ENCODE data around the gene CDC14A. TPM values are rescaled to one million over a fixed set of nuclear protein-coding genes. Genes with fewer than 3 reads are reported as not detected.

Gene CDC14A
- total RNA-seq, 1 experiment from 2014 or later: 24.7 TPM

DNA sequence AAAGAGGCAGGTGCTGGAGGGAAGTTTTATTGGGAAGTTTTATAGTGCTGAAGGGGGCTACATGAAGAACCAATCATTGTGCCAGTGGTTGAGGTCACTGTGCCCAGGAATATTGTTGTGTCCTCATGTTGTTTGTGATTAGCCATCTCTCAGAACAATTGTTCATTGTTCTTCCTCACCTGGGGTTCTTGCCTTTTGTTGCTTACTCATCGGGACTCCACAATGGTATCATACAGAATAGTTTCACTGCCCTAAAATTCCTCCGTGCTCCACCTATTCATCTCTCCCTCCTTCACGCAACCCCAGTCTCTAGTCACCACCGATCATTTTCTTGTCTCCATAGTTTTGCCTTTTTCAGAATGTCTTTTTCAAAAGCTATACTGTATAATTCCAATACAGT, 38.9 kb upstream of the CDC14A start:
- Histone ChIP-seq H3K36me3 (ENCODE audit: insufficient read depth, low read length) (no peaks in the 10 kb centered on the region; the same call in 1 of the 2 replicates), H2AFZ (ENCODE audit: low read length) (peak overlapping the region; percentile 40), H3K9ac (ENCODE audit: low read length) (no peak overlapping the region), H3K27ac (ENCODE audit: low read length) (no peak overlapping the region), H3K79me2 (ENCODE audit: low read length) (no peaks in the 10 kb centered on the region), H3K4me1 (ENCODE audit: low read length) (peaks cover 20% of the 10 kb centered on the region), H4K20me1 (ENCODE audit: insufficient read depth, low read depth, low read length) (no peaks in the 10 kb centered on the region), H3K27me3 (ENCODE audit: low read length) (no peaks in the 10 kb centered on the region), H3K4me3 (ENCODE audit: low read length) (no peak overlapping the region), H3K4me2 (ENCODE audit: low read depth, low read length, poor library complexity, severe bottlenecking) (no peak overlapping the region), H3K9me3 (ENCODE audit: low read length) (peaks cover 10% of the 10 kb centered on the region), H3K9me2 (replicated peaks; ENCODE audit: insufficient read depth, low read length) (no peaks in the 10 kb centered on the region)
- no peak for DNase-seq

DNA sequence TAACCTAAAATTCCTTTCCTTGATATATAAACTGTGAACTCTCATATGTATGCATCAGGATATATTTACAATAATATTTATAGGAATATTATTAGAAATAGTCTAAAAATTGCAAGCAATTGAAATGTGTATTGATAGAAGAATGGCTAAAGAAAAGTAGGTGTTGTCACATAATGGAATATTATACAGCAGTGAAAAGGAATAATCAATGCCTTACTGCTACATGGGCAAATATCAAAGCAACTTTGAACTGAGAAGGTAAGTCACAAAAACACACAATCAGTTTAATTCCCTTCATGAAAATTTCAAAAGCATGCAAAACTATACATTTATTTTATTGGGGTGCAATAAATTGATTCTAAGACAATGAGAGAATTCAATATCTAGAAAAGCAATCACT, 35.7 kb upstream of the CDC14A start:
- H2AFZ ChIP-seq (ENCODE audit: low read length): no peak overlapping the region
- H3K36me3 ChIP-seq (ENCODE audit: insufficient read depth, low read length): no peaks in the 10 kb centered on the region; the same call in 1 of the 2 replicates
- DNase-seq: no peak
- no peak overlapping the region for H3K27ac ChIP-seq (ENCODE audit: low read length)
- H4K20me1 ChIP-seq (ENCODE audit: insufficient read depth, low read depth, low read length): no peaks in the 10 kb centered on the region
- no peaks in the 10 kb centered on the region for H3K27me3 ChIP-seq (ENCODE audit: low read length)
- no peaks in the 10 kb centered on the region for H3K9me2 ChIP-seq (replicated peaks; ENCODE audit: insufficient read depth, low read length)
- no peaks in the 10 kb centered on the region for H3K79me2 ChIP-seq (ENCODE audit: low read length)
- no peak overlapping the region for H3K4me3 ChIP-seq (ENCODE audit: low read length)
- H3K4me1 ChIP-seq (ENCODE audit: low read length): peaks cover 20% of the 10 kb centered on the region
- H3K4me2 ChIP-seq (ENCODE audit: low read depth, low read length, poor library complexity, severe bottlenecking): no peak overlapping the region
- no peak overlapping the region for H3K9ac ChIP-seq (ENCODE audit: low read length)
- H3K9me3 ChIP-seq (ENCODE audit: low read length): peaks cover 13% of the 10 kb centered on the region

DNA sequence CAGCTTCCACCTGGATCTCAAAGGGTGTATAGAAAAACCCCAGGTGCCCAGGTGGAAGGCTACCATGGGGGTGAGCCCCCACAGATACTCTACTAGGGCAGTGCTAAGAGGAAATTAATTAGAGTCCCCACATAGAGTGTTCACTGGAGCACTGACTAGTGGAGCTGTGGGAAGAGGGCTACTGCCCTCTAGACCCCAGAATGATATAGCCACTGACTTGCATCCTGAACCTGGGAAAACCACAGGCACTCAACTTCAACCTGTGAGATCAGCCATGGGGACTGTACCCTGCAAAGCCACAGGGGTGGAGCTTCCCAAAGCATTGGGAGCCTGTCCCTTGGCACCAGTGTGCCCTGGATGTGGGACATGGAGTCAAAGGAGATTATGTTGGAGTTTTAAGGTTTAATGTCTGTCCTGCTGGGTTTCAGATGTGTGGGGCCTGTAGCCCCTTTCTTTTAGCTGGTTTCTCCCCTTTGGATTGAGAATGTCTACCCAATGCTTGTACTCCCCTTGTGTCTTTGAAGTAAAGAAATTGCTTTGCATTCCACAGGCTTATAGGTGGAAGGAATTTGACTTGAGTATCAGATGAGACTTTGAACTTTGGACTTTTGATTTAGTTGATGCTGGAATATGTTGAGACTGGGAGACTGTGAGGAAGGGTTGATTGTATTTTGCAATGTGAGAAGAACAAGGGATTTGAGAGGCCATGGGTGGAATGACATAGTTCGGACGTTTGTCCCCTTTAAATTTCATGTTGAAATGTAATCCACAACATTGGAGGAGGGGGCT, 31.8 kb upstream of the CDC14A start:
- Histone ChIP-seq H3K79me2 (ENCODE audit: low read length) (no peaks in the 10 kb centered on the region), H3K27me3 (ENCODE audit: low read length) (no peaks in the 10 kb centered on the region), H3K36me3 (ENCODE audit: insufficient read depth, low read length) (no peaks in the 10 kb centered on the region; the same call in 1 of the 2 replicates), H3K9me2 (replicated peaks; ENCODE audit: insufficient read depth, low read length) (no peaks in the 10 kb centered on the region), H3K9me3 (ENCODE audit: low read length) (peaks cover 13% of the 10 kb centered on the region), H3K4me2 (ENCODE audit: low read depth, low read length, poor library complexity, severe bottlenecking) (no peak overlapping the region), H3K4me3 (ENCODE audit: low read length) (no peak overlapping the region), H3K27ac (ENCODE audit: low read length) (no peak overlapping the region), H4K20me1 (ENCODE audit: insufficient read depth, low read depth, low read length) (no peaks in the 10 kb centered on the region), H2AFZ (ENCODE audit: low read length) (no peak overlapping the region), H3K9ac (ENCODE audit: low read length) (no peak overlapping the region), H3K4me1 (ENCODE audit: low read length) (peaks cover 18% of the 10 kb centered on the region)
- DNase-seq: no peak

DNA sequence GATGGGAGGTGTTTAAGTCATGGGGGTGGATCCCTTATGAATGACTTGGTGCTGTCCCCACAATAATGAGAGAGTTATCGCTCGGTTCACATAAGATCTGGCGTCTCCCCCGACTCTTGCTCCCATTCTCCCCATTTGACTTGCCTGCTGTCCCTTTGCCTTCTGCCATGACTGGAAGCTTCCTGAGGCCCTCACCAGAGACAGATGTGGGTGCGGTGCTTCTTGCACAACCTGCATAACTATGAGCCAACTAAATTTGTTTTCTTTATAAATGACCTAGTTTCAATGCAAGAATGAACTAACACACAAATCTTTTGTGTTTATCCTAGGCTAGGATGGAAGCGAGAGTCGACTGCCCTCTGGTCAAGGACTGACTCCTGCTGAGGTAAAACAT, 31.2 kb upstream of the CDC14A start:
- no peak overlapping the region for H3K27ac ChIP-seq (ENCODE audit: low read length)
- peaks cover 20% of the 10 kb centered on the region for H3K4me1 ChIP-seq (ENCODE audit: low read length)
- H2AFZ ChIP-seq (ENCODE audit: low read length): no peak overlapping the region
- H3K27me3 ChIP-seq (ENCODE audit: low read length): no peaks in the 10 kb centered on the region
- no peaks in the 10 kb centered on the region for H3K9me2 ChIP-seq (replicated peaks; ENCODE audit: insufficient read depth, low read length)
- H3K36me3 ChIP-seq (ENCODE audit: insufficient read depth, low read length): no peaks in the 10 kb centered on the region
- H3K9me3 ChIP-seq (ENCODE audit: low read length): peaks cover 9% of the 10 kb centered on the region
- no peak for DNase-seq
- H3K79me2 ChIP-seq (ENCODE audit: low read length): no peaks in the 10 kb centered on the region
- H4K20me1 ChIP-seq (ENCODE audit: insufficient read depth, low read depth, low read length): no peaks in the 10 kb centered on the region
- H3K4me3 ChIP-seq (ENCODE audit: low read length): no peak overlapping the region
- H3K4me2 ChIP-seq (ENCODE audit: low read depth, low read length, poor library complexity, severe bottlenecking): no peak overlapping the region
- H3K9ac ChIP-seq (ENCODE audit: low read length): no peak overlapping the region

GRCh38 chr1:100321506-100321905, 30.8 kb upstream of the CDC14A start:
- no peaks in the 10 kb centered on the region for H4K20me1 ChIP-seq (ENCODE audit: insufficient read depth, low read depth, low read length)
- H3K4me2 ChIP-seq (ENCODE audit: low read depth, low read length, poor library complexity, severe bottlenecking): no peak overlapping the region
- no peaks in the 10 kb centered on the region for H3K9me2 ChIP-seq (replicated peaks; ENCODE audit: insufficient read depth, low read length)
- H3K9ac ChIP-seq (ENCODE audit: low read length): no peak overlapping the region
- no peaks in the 10 kb centered on the region for H3K36me3 ChIP-seq (ENCODE audit: insufficient read depth, low read length)
- H3K4me1 ChIP-seq (ENCODE audit: low read length): peaks cover 20% of the 10 kb centered on the region
- H3K4me3 ChIP-seq (ENCODE audit: low read length): no peak overlapping the region
- no peak overlapping the region for H2AFZ ChIP-seq (ENCODE audit: low read length)
- DNase-seq: no peak
- no peaks in the 10 kb centered on the region for H3K27me3 ChIP-seq (ENCODE audit: low read length)
- no peaks in the 10 kb centered on the region for H3K79me2 ChIP-seq (ENCODE audit: low read length)
- no peak overlapping the region for H3K27ac ChIP-seq (ENCODE audit: low read length)
- H3K9me3 ChIP-seq (ENCODE audit: low read length): peaks cover 6% of the 10 kb centered on the region; the same call in 1 of the 2 replicates

DNA sequence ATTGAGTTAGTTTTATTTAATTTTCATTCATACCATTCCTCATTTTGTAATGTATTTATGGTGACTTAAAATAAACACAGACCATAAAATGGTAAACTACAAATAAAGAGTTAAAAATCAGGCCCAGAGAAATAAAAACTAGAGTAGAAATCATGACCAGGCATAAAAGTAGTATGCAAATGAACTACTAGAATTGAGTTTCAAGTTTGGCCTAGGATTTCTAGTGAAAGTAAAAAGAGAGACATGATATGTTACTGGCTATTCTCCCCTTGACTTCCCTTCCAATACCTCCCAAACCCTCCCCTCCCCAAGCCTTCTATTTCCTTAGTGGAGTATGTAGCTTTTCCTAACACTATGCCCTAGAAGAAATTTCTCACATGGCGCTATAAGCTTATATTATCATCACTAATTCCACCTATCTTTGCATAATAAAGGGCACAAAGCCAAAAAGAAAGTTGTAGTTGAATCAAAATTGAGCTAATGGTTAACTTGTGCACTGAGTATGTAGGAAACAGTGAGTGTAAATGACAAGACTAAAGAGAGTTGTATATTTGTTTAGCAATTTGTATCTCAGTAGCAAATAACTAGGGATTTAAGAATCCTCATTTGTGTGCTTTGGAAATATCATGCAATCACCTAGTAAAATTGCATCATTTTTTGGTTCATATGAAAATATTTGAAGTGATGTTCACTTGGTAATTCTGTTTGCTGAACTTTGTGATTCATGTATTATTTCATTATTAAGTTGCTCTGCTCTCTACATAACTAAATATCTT, 29.7 kb upstream of the CDC14A start:
- peaks cover 20% of the 10 kb centered on the region for H3K4me1 ChIP-seq (ENCODE audit: low read length)
- peak overlapping the region; percentile 66; the same call in 1 of the 2 replicates for H2AFZ ChIP-seq (ENCODE audit: low read length)
- DNase-seq: no peak
- H3K27me3 ChIP-seq (ENCODE audit: low read length): no peaks in the 10 kb centered on the region
- no peaks in the 10 kb centered on the region for H4K20me1 ChIP-seq (ENCODE audit: insufficient read depth, low read depth, low read length)
- H3K4me2 ChIP-seq (ENCODE audit: low read depth, low read length, poor library complexity, severe bottlenecking): no peak overlapping the region
- no peak overlapping the region for H3K4me3 ChIP-seq (ENCODE audit: low read length)
- peak overlapping the region; percentile 31; the same call in 1 of the 2 replicates for H3K27ac ChIP-seq (ENCODE audit: low read length)
- no peaks in the 10 kb centered on the region for H3K36me3 ChIP-seq (ENCODE audit: insufficient read depth, low read length)
- H3K9ac ChIP-seq (ENCODE audit: low read length): no peak overlapping the region
- no peaks in the 10 kb centered on the region for H3K79me2 ChIP-seq (ENCODE audit: low read length)
- no peaks in the 10 kb centered on the region for H3K9me2 ChIP-seq (replicated peaks; ENCODE audit: insufficient read depth, low read length)
- H3K9me3 ChIP-seq (ENCODE audit: low read length): 0 out of 2 replicates have a peak, but pooled peaks cover 3% of the 10 kb centered on the region

DNA sequence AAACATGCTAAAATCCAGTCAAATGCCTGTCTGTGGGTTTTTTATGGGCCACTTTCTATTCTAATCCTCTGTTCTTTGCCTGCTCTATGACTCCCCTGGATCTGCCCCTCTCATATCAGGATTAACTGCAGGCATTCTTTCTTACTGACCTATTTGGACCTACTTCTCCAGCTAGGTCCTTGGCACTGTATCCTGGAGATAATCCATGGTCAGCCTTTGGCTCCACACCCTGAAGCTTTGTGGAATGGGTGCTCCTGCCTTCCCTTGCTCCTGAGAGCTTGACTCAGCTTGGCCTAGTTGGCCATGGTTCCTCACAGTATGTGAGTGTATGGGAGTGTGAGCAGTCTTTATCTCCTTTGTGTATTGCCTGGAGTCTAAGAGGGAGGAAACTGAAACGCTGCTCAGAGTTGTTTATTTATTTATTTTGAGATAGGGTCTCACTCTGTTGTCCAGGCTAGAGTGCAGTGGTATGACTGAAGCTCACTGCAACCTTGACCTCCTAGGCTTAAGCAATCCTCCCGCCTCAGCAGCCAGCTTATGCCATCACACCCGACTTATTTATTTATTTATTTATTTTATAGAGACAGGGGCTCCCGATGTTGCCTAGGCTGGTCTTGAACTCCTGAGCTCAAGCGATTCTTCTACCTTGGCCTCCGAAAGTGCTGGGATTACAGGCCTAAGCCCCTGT, 28.7 kb upstream of the CDC14A start:
- H2AFZ ChIP-seq (ENCODE audit: low read length): 0 out of 2 replicates have a peak overlapping the region, but pooled peaks have one; percentile 39
- no peak overlapping the region for H3K4me2 ChIP-seq (ENCODE audit: low read depth, low read length, poor library complexity, severe bottlenecking)

More for the DNA sequence above, 28.7 kb upstream of the CDC14A start:
- no peaks in the 10 kb centered on the region for H4K20me1 ChIP-seq (ENCODE audit: insufficient read depth, low read depth, low read length)
- DNase-seq: no peak
- H3K79me2 ChIP-seq (ENCODE audit: low read length): no peaks in the 10 kb centered on the region
- H3K9me2 ChIP-seq (replicated peaks; ENCODE audit: insufficient read depth, low read length): no peaks in the 10 kb centered on the region
- H3K4me1 ChIP-seq (ENCODE audit: low read length): peaks cover 26% of the 10 kb centered on the region
- no peak overlapping the region for H3K4me3 ChIP-seq (ENCODE audit: low read length)
- no peaks in the 10 kb centered on the region for H3K36me3 ChIP-seq (ENCODE audit: insufficient read depth, low read length)
- 0 out of 2 replicates have a peak, but pooled peaks cover 3% of the 10 kb centered on the region for H3K9me3 ChIP-seq (ENCODE audit: low read length)
- no peaks in the 10 kb centered on the region for H3K27me3 ChIP-seq (ENCODE audit: low read length)
- no peak overlapping the region; the same call in 1 of the 2 replicates for H3K9ac ChIP-seq (ENCODE audit: low read length)
- H3K27ac ChIP-seq (ENCODE audit: low read length): no peak overlapping the region; the same call in 1 of the 2 replicates
